H9 (cell line): ENCODE data around the gene CHST15. TPM values are rescaled to one million over a fixed set of nuclear protein-coding genes. Genes with fewer than 3 reads are reported as not detected.
A peak's percentile ranks its signal among the peaks of the same experiment; 100 is the strongest.

Source experiments
- DNase-seq: peaks from one replicate; pipeline ENCODE4 v3.0.0-alpha.2; 2017
- H2AFZ ChIP-seq: one replicate; pipeline ENCODE4 v1.6.1; 2013; ENCODE audit warnings: mild to moderate bottlenecking, low read length, control low read depth, moderate library complexity
- H2AK5ac ChIP-seq: 2 replicates; pipeline ENCODE4 v1.6.1; 2013; ENCODE audit warnings: low read length, control low read depth, mixed read lengths; ENCODE audit not compliant: insufficient read length
- H2BK120ac ChIP-seq: one replicate; pipeline ENCODE4 v1.6.1; 2013; ENCODE audit warnings: low read depth, mild to moderate bottlenecking, low read length, control low read depth, inconsistent platforms; ENCODE audit not compliant: poor library complexity, severe bottlenecking
- H2BK12ac ChIP-seq: 2 replicates; pipeline ENCODE4 v1.6.1; 2013; ENCODE audit warnings: low read length, control low read depth, mixed read lengths, low read depth; ENCODE audit not compliant: insufficient read length
- H2BK15ac ChIP-seq: 2 replicates; pipeline ENCODE4 v1.6.1; 2013; ENCODE audit warnings: low read depth, low read length, control low read depth
- H2BK20ac ChIP-seq: one replicate; pipeline ENCODE4 v1.6.1; 2013; ENCODE audit warnings: low read depth, mild to moderate bottlenecking, low read length, control low read depth, inconsistent platforms; ENCODE audit not compliant: poor library complexity, severe bottlenecking
- H2BK5ac ChIP-seq: 2 replicates; pipeline ENCODE4 v1.6.1; 2013; ENCODE audit warnings: low read length, control low read depth, mixed read lengths; ENCODE audit not compliant: insufficient read length
- H3K14ac ChIP-seq: 2 replicates; pipeline ENCODE4 v1.6.1; 2013; ENCODE audit warnings: low read length, control low read depth; ENCODE audit not compliant: insufficient read depth
- H3K18ac ChIP-seq: 2 replicates; pipeline ENCODE4 v1.6.1; 2013; ENCODE audit warnings: low read depth, mild to moderate bottlenecking, mixed read lengths, low read length, control low read depth; ENCODE audit not compliant: insufficient read length
- H3K23ac ChIP-seq: 2 replicates; pipeline ENCODE4 v1.6.1; 2013; ENCODE audit warnings: low read length, control low read depth, mixed read lengths, low read depth; ENCODE audit not compliant: insufficient read length
- H3K23me2 ChIP-seq: 2 replicates; pipeline ENCODE4 v1.6.1; 2013; ENCODE audit warnings: low read depth, mild to moderate bottlenecking, mixed read lengths, low read length, control low read depth; ENCODE audit not compliant: insufficient read length, poor library complexity, severe bottlenecking
- H3K27ac ChIP-seq: 2 replicates; pipeline ENCODE4 v1.5.1; 2013; ENCODE audit warnings: low read length, control low read depth, mixed read lengths, low read depth; ENCODE audit not compliant: insufficient read length
- H3K27me3 ChIP-seq: 2 replicates; pipeline ENCODE4 v1.6.1; 2013; ENCODE audit warnings: low read length, control low read depth, inconsistent platforms; ENCODE audit not compliant: insufficient read depth
- H3K4ac ChIP-seq: 2 replicates; pipeline ENCODE4 v1.6.1; 2013; ENCODE audit warnings: low read depth, mild to moderate bottlenecking, control low read depth, inconsistent platforms, low read length, moderate library complexity
- H3K4me1 ChIP-seq: 2 replicates; pipeline ENCODE4 v1.6.1; 2013; ENCODE audit warnings: low read length, control low read depth, inconsistent platforms; ENCODE audit not compliant: insufficient read depth
- H3K4me2 ChIP-seq: 2 replicates; pipeline ENCODE4 v1.6.1; 2013; ENCODE audit warnings: low read length, control low read depth, mixed read lengths; ENCODE audit not compliant: insufficient read length, insufficient read depth
- H3K56ac ChIP-seq: 2 replicates; pipeline ENCODE4 v1.6.1; 2013; ENCODE audit warnings: low read depth, mild to moderate bottlenecking, mixed read lengths, low read length, control low read depth; ENCODE audit not compliant: insufficient read length
- H3K79me1 ChIP-seq: 2 replicates; pipeline ENCODE4 v1.6.1; 2013; ENCODE audit warnings: low read depth, mild to moderate bottlenecking, moderate library complexity, low read length, control low read depth, inconsistent platforms; ENCODE audit not compliant: insufficient read depth, poor library complexity, severe bottlenecking
- H3K79me2 ChIP-seq: 2 replicates; pipeline ENCODE4 v1.6.1; 2013; ENCODE audit warnings: low read length, control low read depth, inconsistent platforms; ENCODE audit not compliant: insufficient read depth
- H3K9ac ChIP-seq: 2 replicates; pipeline ENCODE4 v1.6.1; 2013; ENCODE audit warnings: low read length, control low read depth, mixed read lengths; ENCODE audit not compliant: insufficient read length; ENCODE audit errors: extremely low read depth
- H3K9me3 ChIP-seq: one replicate; pipeline ENCODE4 v1.6.1; 2013; ENCODE audit warnings: low read depth, low read length, inconsistent platforms; ENCODE audit not compliant: control insufficient read depth
- H3T11ph ChIP-seq: one replicate; pipeline ENCODE4 v1.6.1; 2013; ENCODE audit warnings: mild to moderate bottlenecking, low read length, control low read depth, inconsistent platforms
- H4K20me1 ChIP-seq: one replicate; pipeline ENCODE4 v1.6.1; 2013; ENCODE audit not compliant: control insufficient read depth, insufficient read length, insufficient read depth
- H4K5ac ChIP-seq: 2 replicates; pipeline ENCODE4 v1.6.1; 2013; ENCODE audit warnings: low read depth, mild to moderate bottlenecking, mixed read lengths, low read length, control low read depth; ENCODE audit not compliant: insufficient read length
- H4K8ac ChIP-seq: replicated peaks from 2 replicates; pipeline ENCODE4 v1.6.1; 2013; ENCODE audit warnings: low read length, control low read depth, mixed read lengths, low read depth; ENCODE audit not compliant: insufficient read length
- H4K91ac ChIP-seq: 2 replicates; pipeline ENCODE4 v1.6.1; 2013; ENCODE audit warnings: low read depth, mild to moderate bottlenecking, moderate library complexity, mixed read lengths, low read length, control low read depth; ENCODE audit not compliant: insufficient read length
- H3K27ac Mint-ChIP-seq, 3 experiments: 2 replicates in 2 of 3; 3 replicates in 1 of 3; pipeline ENCODE4 v1.8.0; 2020 to 2021; ENCODE audit warnings: mixed read lengths in 3 of 3, mild to moderate bottlenecking in 1 of 3, moderate library complexity in 1 of 3
- H3K27me3 Mint-ChIP-seq: 2 replicates; pipeline ENCODE4 v1.8.0; 2021; ENCODE audit warnings: low read depth, mild to moderate bottlenecking, moderate library complexity, mixed read lengths
- H3K36me3 Mint-ChIP-seq, 3 experiments: 2 replicates in 2 of 3; 3 replicates in 1 of 3; pipeline ENCODE4 v1.8.0; 2020 to 2021; ENCODE audit warnings: low read depth in 3 of 3, mixed read lengths in 3 of 3; ENCODE audit not compliant: insufficient read depth in 1 of 3
- H3K4me1 Mint-ChIP-seq, 2 experiments: 2 replicates each; pipeline ENCODE4 v1.8.0; 2020; ENCODE audit warnings: mixed read lengths in 2 of 2
- H3K4me3 Mint-ChIP-seq, 2 experiments: 2 replicates in 1 of 2; 3 replicates in 1 of 2; pipeline ENCODE4 v1.8.0; 2020 to 2021; ENCODE audit warnings: mild to moderate bottlenecking in 2 of 2, mixed read lengths in 2 of 2, moderate library complexity in 1 of 2
- H3K9me3 Mint-ChIP-seq, 2 experiments: 2 replicates in 1 of 2; 3 replicates in 1 of 2; pipeline ENCODE4 v1.8.0; 2020; ENCODE audit warnings: mild to moderate bottlenecking in 2 of 2, mixed read lengths in 2 of 2, moderate library complexity in 1 of 2
- CTCF ChIP-seq: fragments of 200-600 bp; sonication (generic); conservative IDR thresholded peaks from 3 replicates; pipeline ENCODE4 v1.8.0; 2021; ENCODE audit warnings: antibody characterized with exemption, mild to moderate bottlenecking
- WGBS: extraction: QIAGEN DNeasy Blood & Tissue Kit; methylation state at CpG from one replicate; pipeline ENCODE4 v1.1.7; 2013; ENCODE audit warnings: missing lambda C conversion rate, low lambda C conversion rate, mixed read lengths; ENCODE audit not compliant: insufficient read length; ENCODE audit errors: extremely low coverage; 5-methylcytosine and 5-hydroxymethylcytosine counted together
- total RNA-seq: library from RNA; stranded (reverse); gene quantifications from 2 replicates; pipeline ENCODE4 v1.2.1, GENCODE V29; 2021

Gene CHST15
- total RNA-seq, 1 experiment from 2014 or later: 8.7 TPM

GRCh38 chr10:124008187-124008586 is 85.2 kb downstream of the CHST15 start:
- no peak overlapping the region for H3K4me3 Mint-ChIP-seq
- no peaks in the 10 kb centered on the region for H3K27me3 ChIP-seq
- H3K79me1 ChIP-seq: no peaks in the 10 kb centered on the region
- no peak overlapping the region for H3K23ac ChIP-seq
- no peak overlapping the region for H2BK15ac ChIP-seq
- H4K5ac ChIP-seq: no peak overlapping the region
- no peak overlapping the region for H3K4me2 ChIP-seq
- H3K27ac Mint-ChIP-seq: peak overlapping the region in 1 of 3 experiments; percentile 21; a peak in 1 of 7 replicates
- H3T11ph ChIP-seq: no peak overlapping the region
- peaks cover 20 to 26% (median 20%) of the 10 kb centered on the region in 3 experiments; a peak in 6 of 7 replicates for H3K36me3 Mint-ChIP-seq
- no CpG with 5 or more reads among the region's 14 CpGs for WGBS
- peaks cover 12 to 22% of the 10 kb centered on the region in 2 experiments for H3K4me1 Mint-ChIP-seq
- H2BK12ac ChIP-seq: no peak overlapping the region
- peaks cover 0 to 5% of the 10 kb centered on the region in 2 experiments; a peak in 2 of 5 replicates for H3K9me3 Mint-ChIP-seq
- H3K4me1 ChIP-seq: no peaks in the 10 kb centered on the region
- no peak for TF ChIP-seq CTCF
- H2BK5ac ChIP-seq: no peak overlapping the region
- H3K23me2 ChIP-seq: no peaks in the 10 kb centered on the region
- no peak overlapping the region for H3K9ac ChIP-seq
- no peak overlapping the region for H3K18ac ChIP-seq
- H3K4ac ChIP-seq: no peak overlapping the region
- H3K79me2 ChIP-seq: no peaks in the 10 kb centered on the region
- no peak overlapping the region for H2BK120ac ChIP-seq
- no peak for DNase-seq
- H3K56ac ChIP-seq: no peak overlapping the region
- no peak overlapping the region for H2BK20ac ChIP-seq
- H4K20me1 ChIP-seq: no peaks in the 10 kb centered on the region
- H3K9me3 ChIP-seq: no peaks in the 10 kb centered on the region
- H4K8ac ChIP-seq: no peak overlapping the region
- H4K91ac ChIP-seq: no peak overlapping the region
- H2AFZ ChIP-seq: no peak overlapping the region
- no peak overlapping the region for H3K14ac ChIP-seq
- H2AK5ac ChIP-seq: no peak overlapping the region
- no peaks in the 10 kb centered on the region for H3K27me3 Mint-ChIP-seq
- H3K27ac ChIP-seq: no peak overlapping the region
